Naive B cell (primary cell): Measurements from ENCODE around the gene UTP15. TPM values are rescaled to one million over a fixed set of nuclear protein-coding genes. Genes with fewer than 3 reads are reported as not detected.

Experiments
- ATAC-seq, 2 donors: fragments of 150-1000 bp; cut with Tn5 transposase; 2 replicates each; pipeline ENCODE4 v1.10.0; 2021; ENCODE audit warnings: low read depth in 2 of 2, mild to moderate bottlenecking in 2 of 2, moderate library complexity in 2 of 2
- DNase-seq: peaks from one replicate; pipeline ENCODE4 v3.0.0; 2022
- H3K27ac Mint-ChIP-seq, 6 donors: one replicate each; pipeline ENCODE4 v1.8.0; 2020 to 2022; ENCODE audit warnings: mild to moderate bottlenecking in 6 of 6, mixed read lengths in 6 of 6, moderate library complexity in 5 of 6, inconsistent platforms in 2 of 6
- H3K27me3 Mint-ChIP-seq, 3 donors: one replicate each; pipeline ENCODE4 v1.8.0; 2021 to 2022; ENCODE audit warnings: mixed read lengths in 3 of 3, mild to moderate bottlenecking in 1 of 3
- H3K36me3 Mint-ChIP-seq, 2 donors: one replicate each; pipeline ENCODE4 v1.8.0; 2020 to 2022; ENCODE audit warnings: mixed read lengths in 2 of 2, inconsistent platforms in 1 of 2, mild to moderate bottlenecking in 1 of 2
- H3K4me1 Mint-ChIP-seq, 3 donors: one replicate each; pipeline ENCODE4 v1.8.0; 2020 to 2022; ENCODE audit warnings: mixed read lengths in 3 of 3, inconsistent platforms in 1 of 3, mild to moderate bottlenecking in 1 of 3, moderate library complexity in 1 of 3
- H3K4me3 Mint-ChIP-seq, 8 donors: one replicate each; pipeline ENCODE4 v1.8.0; 2020 to 2022; ENCODE audit warnings: mild to moderate bottlenecking in 8 of 8, mixed read lengths in 8 of 8, moderate library complexity in 8 of 8, inconsistent platforms in 2 of 8
- H3K9me3 Mint-ChIP-seq, 7 donors: one replicate each; pipeline ENCODE4 v1.8.0; 2020 to 2022; ENCODE audit warnings: mixed read lengths in 7 of 7, mild to moderate bottlenecking in 5 of 7, inconsistent platforms in 2 of 7, moderate library complexity in 1 of 7
- polyA plus RNA-seq, 6 donors: library from polyadenylated mRNA; unstranded; fragments of 300-500 nt; fragmentation: Illumina TruSeq; gene quantifications; one replicate each; pipeline ENCODE4 v1.2.3, GENCODE V29; 2021; ENCODE audit warnings: low read depth in 6 of 6

Gene UTP15, protein sequence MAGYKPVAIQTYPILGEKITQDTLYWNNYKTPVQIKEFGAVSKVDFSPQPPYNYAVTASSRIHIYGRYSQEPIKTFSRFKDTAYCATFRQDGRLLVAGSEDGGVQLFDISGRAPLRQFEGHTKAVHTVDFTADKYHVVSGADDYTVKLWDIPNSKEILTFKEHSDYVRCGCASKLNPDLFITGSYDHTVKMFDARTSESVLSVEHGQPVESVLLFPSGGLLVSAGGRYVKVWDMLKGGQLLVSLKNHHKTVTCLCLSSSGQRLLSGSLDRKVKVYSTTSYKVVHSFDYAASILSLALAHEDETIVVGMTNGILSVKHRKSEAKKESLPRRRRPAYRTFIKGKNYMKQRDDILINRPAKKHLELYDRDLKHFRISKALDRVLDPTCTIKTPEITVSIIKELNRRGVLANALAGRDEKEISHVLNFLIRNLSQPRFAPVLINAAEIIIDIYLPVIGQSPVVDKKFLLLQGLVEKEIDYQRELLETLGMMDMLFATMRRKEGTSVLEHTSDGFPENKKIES
- 10 to 100 TPM in 2 of 6 donors, 1 to 10 TPM in 4; 6.2 to 13.3 (median 8.0) TPM for polyA plus RNA-seq

- ATAC-seq (peak; percentile 89 to 90), DNase-seq (peak; percentile 98)
- Mint-ChIP-seq H3K4me3 (peak within 1 kb of the TSS; percentile 84 to 100 (median 98)), H3K4me1 (peaks cover 26 to 34% (median 34%) of the 10 kb centered on the region in 3 donors), H3K27ac (peak within 1 kb of the TSS; percentile 97 to 100 (median 100)), H3K9me3 (no peaks in the 10 kb centered on the region), H3K27me3 (no peaks in the 10 kb centered on the region), H3K36me3 (peaks cover 7 to 11% of the 10 kb centered on the region in 2 donors)
Measured at GRCh38 chr5:73565139-73565968, at the start of gene UTP15, which contains the start of gene ANKRA2. Gene UTP15, plus strand, starts transcription at chr5:73565743. Its CDS starts 1,602 bp downstream, at chr5:73567345. Gene ANKRA2, minus strand, starts transcription at chr5:73565639. Its CDS starts 2,758 bp downstream, at chr5:73562881.

DNA sequence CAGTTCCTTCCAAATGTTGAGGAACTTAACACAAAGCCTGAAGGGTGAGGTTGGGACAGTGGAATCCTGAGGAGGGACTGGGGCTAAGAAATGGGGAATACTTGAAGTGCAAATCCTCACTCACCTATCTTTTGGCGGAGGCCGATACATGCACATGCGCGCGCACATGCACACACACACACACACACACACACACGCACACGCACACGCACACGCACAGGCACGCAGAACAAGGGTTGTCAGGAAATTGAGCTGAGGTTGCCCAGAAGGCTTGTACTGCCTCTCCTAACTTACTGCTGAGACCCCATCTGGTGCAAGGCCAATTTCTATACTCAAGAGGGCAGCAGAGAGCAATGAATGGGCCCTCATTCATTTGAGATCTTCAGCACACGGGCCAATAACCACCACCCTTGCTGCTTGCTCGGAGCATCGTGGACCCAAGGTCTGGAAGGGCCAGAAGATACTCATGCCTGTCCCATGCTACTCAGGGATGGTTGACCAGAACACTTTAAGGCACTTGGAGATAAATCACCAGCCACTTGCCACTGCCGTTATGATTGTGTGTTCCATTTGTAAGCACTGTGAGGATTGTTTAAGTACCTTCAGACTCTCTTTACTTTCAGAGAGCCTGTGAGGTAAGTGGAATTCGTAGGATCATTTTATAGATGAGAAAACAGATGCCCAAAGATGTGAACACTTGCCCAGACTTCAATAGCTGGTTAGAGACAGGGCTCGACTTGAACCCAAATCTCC lies 45.8 kb upstream of the UTP15 start:
- Mint-ChIP-seq H3K4me3 (peak overlapping the region in 3 of 8 donors; percentile 14 to 44 (median 19)), H3K4me1 (peaks cover 2 to 10% (median 7%) of the 10 kb centered on the region in 3 donors), H3K27ac (peak overlapping the region in 2 of 6 donors; percentile 20 to 69), H3K36me3 (no peaks in the 10 kb centered on the region), H3K27me3 (peaks cover 0 to 4% (median 0%) of the 10 kb centered on the region in 3 donors), H3K9me3 (no peaks in the 10 kb centered on the region)
- DNase-seq: peak; percentile 60
- ATAC-seq: peak; percentile 98

DNA sequence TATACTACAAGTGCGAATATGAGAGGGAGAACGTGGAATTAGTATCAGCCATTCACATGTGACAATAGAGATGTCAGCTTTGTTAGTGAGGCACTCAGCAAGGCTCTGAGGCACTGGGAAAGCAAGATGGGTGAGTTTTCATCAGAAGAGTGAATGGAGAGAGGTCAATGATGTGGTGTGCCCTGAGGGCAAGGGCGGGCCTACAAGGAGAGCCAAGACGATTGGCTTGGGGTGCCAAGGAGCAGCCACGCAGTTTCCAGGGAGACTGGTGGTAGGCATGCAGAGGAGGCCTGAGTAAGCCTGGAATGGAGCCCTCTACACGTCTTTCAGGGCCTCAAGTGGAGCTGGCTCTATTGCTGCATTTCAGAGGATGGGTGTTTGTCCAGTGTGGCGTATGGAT lies 42.6 kb upstream of the UTP15 start:
- peaks cover 2 to 10% (median 7%) of the 10 kb centered on the region in 3 donors for H3K4me1 Mint-ChIP-seq
- H3K36me3 Mint-ChIP-seq: no peaks in the 10 kb centered on the region
- no peak for ATAC-seq
- no peak for DNase-seq
- peak overlapping the region in 2 of 6 donors; percentile 44 to 54 for H3K27ac Mint-ChIP-seq
- no peak overlapping the region for H3K4me3 Mint-ChIP-seq
- no peaks in the 10 kb centered on the region for H3K9me3 Mint-ChIP-seq
- H3K27me3 Mint-ChIP-seq: peaks cover 4 to 13% (median 7%) of the 10 kb centered on the region in 3 donors

DNA sequence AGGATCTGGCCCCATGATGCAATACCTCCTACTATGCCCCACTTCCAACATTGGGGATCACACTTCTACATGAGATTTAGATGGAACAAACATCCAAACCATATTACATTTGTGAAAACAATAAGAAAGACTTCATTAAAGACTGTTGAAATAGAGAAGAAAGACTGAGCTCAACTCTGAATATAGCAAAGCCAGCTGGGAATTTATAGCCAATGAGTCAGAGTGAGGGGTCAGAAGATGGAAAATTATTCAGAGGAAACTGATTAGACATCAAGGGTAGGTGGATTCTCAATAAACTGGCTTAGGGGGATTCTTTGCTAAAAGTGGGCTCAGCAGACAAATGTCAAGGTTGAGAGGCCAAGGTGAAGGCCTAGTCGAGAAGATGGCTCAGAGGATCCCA lies 41.7 kb upstream of the UTP15 start:
- peaks cover 2 to 10% (median 7%) of the 10 kb centered on the region in 3 donors for H3K4me1 Mint-ChIP-seq
- peaks cover 4 to 18% (median 7%) of the 10 kb centered on the region in 3 donors for H3K27me3 Mint-ChIP-seq
- DNase-seq: no peak
- no peak for ATAC-seq
- H3K27ac Mint-ChIP-seq: no peak overlapping the region
- no peak overlapping the region for H3K4me3 Mint-ChIP-seq
- no peaks in the 10 kb centered on the region for H3K36me3 Mint-ChIP-seq
- no peaks in the 10 kb centered on the region for H3K9me3 Mint-ChIP-seq

- no peak for ATAC-seq
- Mint-ChIP-seq H3K4me3 (no peak overlapping the region), H3K4me1 (no peaks in the 10 kb centered on the region)
Measured at GRCh38 chr5:73525606-73526203, 39.8 kb upstream of the UTP15 start.

GRCh38 chr5:73528248-73528647 lies 37.3 kb upstream of the UTP15 start:
- H3K27me3 Mint-ChIP-seq: peaks cover 16 to 37% (median 33%) of the 10 kb centered on the region in 3 donors

More at GRCh38 chr5:73525606-73526203, 39.8 kb upstream of the UTP15 start:
- no peak for DNase-seq
- no peaks in the 10 kb centered on the region for H3K36me3 Mint-ChIP-seq
- H3K9me3 Mint-ChIP-seq: no peaks in the 10 kb centered on the region
- no peak overlapping the region for H3K27ac Mint-ChIP-seq
- peaks cover 0 to 18% (median 11%) of the 10 kb centered on the region in 3 donors for H3K27me3 Mint-ChIP-seq

DNA sequence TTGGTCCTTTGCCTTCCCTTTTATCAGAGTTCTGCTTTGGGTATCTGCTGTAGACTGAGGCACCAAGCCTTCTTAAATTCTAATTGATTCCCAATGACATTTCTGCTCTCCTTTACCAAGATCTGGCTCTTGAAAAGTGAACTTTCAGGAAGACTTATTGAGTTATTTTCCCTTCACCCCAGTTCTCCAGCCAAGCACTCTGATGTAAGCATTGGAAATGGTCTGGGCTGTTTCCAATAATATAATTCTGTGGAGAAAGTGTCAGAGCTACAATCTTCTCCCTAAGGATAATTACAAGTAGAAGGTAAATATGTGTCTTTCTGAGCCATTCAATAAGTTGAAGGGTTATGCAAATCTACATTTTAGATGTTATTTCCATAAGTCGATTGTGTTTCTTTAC lies 36.5 kb upstream of the UTP15 start:
- no peaks in the 10 kb centered on the region for H3K36me3 Mint-ChIP-seq
- no peaks in the 10 kb centered on the region for H3K9me3 Mint-ChIP-seq
- H3K4me1 Mint-ChIP-seq: no peaks in the 10 kb centered on the region
- H3K27me3 Mint-ChIP-seq: peaks cover 21 to 45% (median 39%) of the 10 kb centered on the region in 3 donors
- peak overlapping the region in 1 of 6 donors; percentile 20 for H3K27ac Mint-ChIP-seq
- H3K4me3 Mint-ChIP-seq: no peak overlapping the region
- ATAC-seq (no peak), DNase-seq (no peak)

More at GRCh38 chr5:73528248-73528647, 37.3 kb upstream of the UTP15 start:
- no peak for DNase-seq
- H3K36me3 Mint-ChIP-seq: no peaks in the 10 kb centered on the region
- no peak for ATAC-seq
- H3K9me3 Mint-ChIP-seq: no peaks in the 10 kb centered on the region
- H3K4me3 Mint-ChIP-seq: no peak overlapping the region
- peak overlapping the region in 1 of 6 donors; percentile 15 for H3K27ac Mint-ChIP-seq
- H3K4me1 Mint-ChIP-seq: no peaks in the 10 kb centered on the region

DNA sequence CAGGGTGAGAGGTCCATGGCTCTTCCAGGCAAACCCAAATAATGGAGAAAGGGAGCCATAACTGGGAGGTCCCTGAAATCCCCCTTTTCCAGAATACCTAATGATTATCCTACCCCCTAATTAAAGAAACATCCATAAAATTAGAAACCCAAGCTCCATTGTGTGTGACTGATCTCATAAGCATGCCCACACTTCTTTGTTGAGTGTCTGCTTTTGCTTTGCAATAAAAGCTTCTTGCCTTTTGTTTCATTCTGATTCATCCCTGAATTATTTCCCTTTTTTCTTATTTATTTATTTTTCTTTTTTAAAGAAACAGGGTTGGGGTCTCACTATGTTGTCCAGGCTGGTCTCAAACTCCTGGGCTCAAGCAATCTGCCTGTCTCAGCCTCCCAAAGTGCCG lies 34.2 kb upstream of the UTP15 start:
- Mint-ChIP-seq H3K4me3 (no peak overlapping the region), H3K27ac (no peak overlapping the region), H3K9me3 (no peaks in the 10 kb centered on the region), H3K36me3 (no peaks in the 10 kb centered on the region), H3K27me3 (peaks cover 33 to 62% (median 36%) of the 10 kb centered on the region in 3 donors), H3K4me1 (no peaks in the 10 kb centered on the region)
- no peak for DNase-seq
- no peak for ATAC-seq

DNA sequence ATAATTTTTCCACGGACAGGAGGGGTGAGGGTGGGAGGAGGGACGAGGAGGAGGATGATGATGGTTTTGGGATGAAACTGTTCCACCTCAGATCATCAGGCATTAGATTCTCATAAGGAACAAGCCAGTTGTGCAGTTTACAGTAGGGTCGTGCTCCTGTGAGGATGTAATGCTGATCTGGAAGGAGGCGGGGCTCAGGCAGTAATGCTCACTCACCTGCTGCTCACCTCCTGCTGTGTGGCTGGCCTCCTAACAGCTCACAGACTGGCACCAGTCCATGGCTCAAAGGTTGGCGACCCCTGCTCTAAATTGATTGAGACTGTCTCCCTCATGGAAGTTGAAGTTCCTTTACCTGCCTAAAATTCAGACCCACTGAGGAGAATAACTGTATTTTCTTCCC lies 33.3 kb upstream of the UTP15 start:
- ATAC-seq: no peak
- Mint-ChIP-seq H3K36me3 (no peaks in the 10 kb centered on the region), H3K4me3 (no peak overlapping the region), H3K4me1 (no peaks in the 10 kb centered on the region), H3K9me3 (no peaks in the 10 kb centered on the region), H3K27ac (peak overlapping the region in 1 of 6 donors; percentile 18), H3K27me3 (peaks cover 32 to 61% (median 37%) of the 10 kb centered on the region in 3 donors)
- DNase-seq: no peak

- Mint-ChIP-seq H3K4me3 (no peak overlapping the region), H3K36me3 (no peaks in the 10 kb centered on the region), H3K27me3 (peaks cover 25 to 55% (median 37%) of the 10 kb centered on the region in 3 donors), H3K27ac (no peak overlapping the region), H3K4me1 (no peaks in the 10 kb centered on the region), H3K9me3 (no peaks in the 10 kb centered on the region)
- ATAC-seq: no peak
- no peak for DNase-seq
Measured at GRCh38 chr5:73534011-73534644, 31.4 kb upstream of the UTP15 start.

DNA sequence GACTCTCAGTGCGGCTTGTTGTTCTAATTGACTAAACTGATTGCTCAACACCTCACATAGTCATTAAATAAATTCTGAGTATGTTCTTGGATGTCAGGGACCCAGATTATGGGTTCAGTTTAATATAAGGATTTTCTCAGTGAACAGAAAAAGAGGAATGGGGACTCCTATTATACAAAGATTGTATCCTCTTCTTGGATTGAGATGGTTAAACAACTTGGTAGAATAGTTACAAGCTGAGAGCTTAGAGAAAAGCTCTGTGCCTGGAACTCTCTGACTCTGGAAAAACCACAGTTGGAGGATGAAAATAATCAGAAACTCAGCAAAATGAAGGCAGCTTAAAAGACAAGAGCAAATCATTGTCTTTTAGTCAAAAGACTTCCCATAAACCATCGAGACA lies 30.6 kb upstream of the UTP15 start:
- no peak for ATAC-seq
- Mint-ChIP-seq H3K9me3 (no peaks in the 10 kb centered on the region), H3K27ac (peak overlapping the region in 1 of 6 donors; percentile 14), H3K36me3 (no peaks in the 10 kb centered on the region), H3K27me3 (peaks cover 28 to 59% (median 43%) of the 10 kb centered on the region in 3 donors), H3K4me3 (no peak overlapping the region), H3K4me1 (no peaks in the 10 kb centered on the region)
- DNase-seq: no peak

DNA sequence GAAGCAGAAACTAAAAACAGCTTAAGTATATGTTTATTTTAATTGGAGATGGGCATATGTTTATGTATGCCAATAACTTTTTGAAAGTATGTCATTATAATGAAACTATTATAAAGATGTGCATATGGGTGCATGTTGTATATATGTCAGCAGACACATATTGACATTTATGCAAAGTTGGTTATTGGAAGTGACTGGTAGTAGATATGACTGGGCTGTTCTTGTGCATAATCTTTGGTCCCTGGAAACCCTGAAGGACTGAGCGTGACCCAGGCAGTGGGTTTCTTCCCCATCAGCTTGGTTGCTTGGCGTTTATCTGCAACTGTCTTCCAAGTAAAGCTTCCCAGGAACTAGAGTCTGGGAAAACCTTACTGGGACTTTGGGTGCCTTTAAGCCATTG lies 25.8 kb upstream of the UTP15 start:
- H3K4me1 Mint-ChIP-seq: no peaks in the 10 kb centered on the region
- peaks cover 29 to 54% (median 52%) of the 10 kb centered on the region in 3 donors for H3K27me3 Mint-ChIP-seq
- no peak overlapping the region for H3K27ac Mint-ChIP-seq
- no peak overlapping the region for H3K4me3 Mint-ChIP-seq
- no peak for ATAC-seq
- H3K36me3 Mint-ChIP-seq: no peaks in the 10 kb centered on the region
- no peak for DNase-seq
- H3K9me3 Mint-ChIP-seq: no peaks in the 10 kb centered on the region
